Liver (tissue), 9 donors: ENCODE measurements around the gene F5. TPM values are rescaled to one million over a fixed set of nuclear protein-coding genes. Genes with fewer than 3 reads are reported as not detected.

Experiments
- DNase-seq: peaks from one replicate; pipeline ENCODE4 v3.0.0-alpha.2; 2017; ENCODE audit warnings: low spot score
- H3K27ac ChIP-seq, 2 donors: one replicate each; pipeline ENCODE4 v1.7.0; 2013; ENCODE audit warnings: inconsistent platforms in 2 of 2, low read length in 2 of 2, control low read depth in 1 of 2, low read depth in 1 of 2, mild to moderate bottlenecking in 1 of 2
- H3K27me3 ChIP-seq, 4 donors: one replicate each; pipeline versions ENCODE4 v1.6.1 to v1.7.0; 2013; ENCODE audit warnings: low read length in 3 of 4, inconsistent platforms in 1 of 4, mild to moderate bottlenecking in 1 of 4, moderate library complexity in 1 of 4; ENCODE audit not compliant: control insufficient read depth in 4 of 4, insufficient read depth in 4 of 4
- H3K36me3 ChIP-seq, 4 donors: one replicate each; pipeline versions ENCODE4 v1.6.1 to v1.7.0; 2013; ENCODE audit warnings: low read length in 3 of 4, mild to moderate bottlenecking in 3 of 4, low read depth in 1 of 4, moderate library complexity in 1 of 4; ENCODE audit not compliant: control insufficient read depth in 4 of 4, insufficient read depth in 3 of 4
- H3K4me1 ChIP-seq, 4 donors: one replicate each; pipeline versions ENCODE4 v1.6.1 to v1.7.0; 2013; ENCODE audit warnings: low read length in 3 of 4, mild to moderate bottlenecking in 3 of 4, moderate library complexity in 1 of 4; ENCODE audit not compliant: control insufficient read depth in 4 of 4, insufficient read depth in 4 of 4
- H3K4me3 ChIP-seq, 3 donors: one replicate each; pipeline versions ENCODE4 v1.6.1 to v1.7.0; 2013; ENCODE audit warnings: low read length in 3 of 3, control low read depth in 1 of 3, low read depth in 1 of 3, mild to moderate bottlenecking in 1 of 3
- H3K9ac ChIP-seq, 2 donors: one replicate each; pipeline ENCODE4 v1.7.0; 2013; ENCODE audit warnings: low read length in 2 of 2, mild to moderate bottlenecking in 2 of 2, moderate library complexity in 2 of 2, control low read depth in 1 of 2, low read depth in 1 of 2
- H3K9me3 ChIP-seq, 4 donors: one replicate each; pipeline versions ENCODE4 v1.6.1 to v1.7.0; 2013; ENCODE audit warnings: low read length in 3 of 4; ENCODE audit not compliant: control insufficient read depth in 4 of 4
- ATF3 ChIP-seq: IDR thresholded peaks from 2 replicates; pipeline ENCODE4 v1.6.1; 2016; ENCODE audit warnings: antibody characterized with exemption
- CTCF ChIP-seq: fragments of 150-350 bp; IDR thresholded peaks from 2 replicates; pipeline ENCODE4 v1.5.1; 2017; ENCODE audit warnings: improper control_type of control experiment, low read depth, low read length; ENCODE audit not compliant: missing input control
- EGR1 ChIP-seq, 2 donors: IDR thresholded peaks; 2 replicates each; pipeline ENCODE4 v1.6.1; 2016 to 2018; ENCODE audit warnings: antibody characterized with exemption in 2 of 2, low read depth in 2 of 2
- FOXA1 ChIP-seq: IDR thresholded peaks from 2 replicates; pipeline ENCODE4 v1.6.1; 2016; ENCODE audit warnings: antibody characterized with exemption
- FOXA2 ChIP-seq: IDR thresholded peaks from 2 replicates; pipeline ENCODE4 v1.6.1; 2016; ENCODE audit warnings: antibody characterized with exemption
- GABPA ChIP-seq, 2 donors: IDR thresholded peaks in 1 of 2; conservative IDR thresholded peaks in 1 of 2; 2 replicates each; pipeline ENCODE4 v1.6.1; 2016; ENCODE audit warnings: antibody characterized with exemption in 2 of 2, mild to moderate bottlenecking in 1 of 2, moderate library complexity in 1 of 2
- HNF4A ChIP-seq, 2 donors: conservative IDR thresholded peaks; 2 replicates each; pipeline ENCODE4 v1.6.1; 2016; ENCODE audit warnings: antibody characterized with exemption in 2 of 2, mild to moderate bottlenecking in 2 of 2
- HNF4G ChIP-seq: IDR thresholded peaks from 2 replicates; pipeline ENCODE4 v1.6.1; 2016; ENCODE audit warnings: antibody characterized with exemption
- JUND ChIP-seq, 2 donors: IDR thresholded peaks; 2 replicates each; pipeline ENCODE4 v1.6.1; 2016; ENCODE audit warnings: antibody characterized with exemption in 2 of 2
- MAX ChIP-seq: IDR thresholded peaks from 2 replicates; pipeline ENCODE4 v1.6.1; 2016; ENCODE audit warnings: antibody characterized with exemption
- NR2F2 ChIP-seq: IDR thresholded peaks from 2 replicates; pipeline ENCODE4 v1.6.1; 2016; ENCODE audit warnings: antibody characterized with exemption
- RAD21 ChIP-seq, 2 donors: IDR thresholded peaks; 2 replicates each; pipeline ENCODE4 v1.6.1; 2016; ENCODE audit warnings: antibody characterized with exemption in 2 of 2, mild to moderate bottlenecking in 2 of 2
- SP1 ChIP-seq: IDR thresholded peaks from 2 replicates; pipeline ENCODE4 v1.6.1; 2018; ENCODE audit warnings: antibody characterized with exemption, mild to moderate bottlenecking
- TAF1 ChIP-seq: conservative IDR thresholded peaks from 2 replicates; pipeline ENCODE4 v1.6.1; 2016; ENCODE audit warnings: antibody characterized with exemption, mild to moderate bottlenecking
- YY1 ChIP-seq: IDR thresholded peaks from 2 replicates; pipeline ENCODE4 v1.6.1; 2016; ENCODE audit warnings: antibody characterized with exemption, mild to moderate bottlenecking
- WGBS: extraction: QIAGEN DNeasy Blood & Tissue Kit; methylation state at CpG from one replicate; pipeline ENCODE4 v1.1.7; 2013; 5-methylcytosine and 5-hydroxymethylcytosine counted together
- polyA plus RNA-seq, 2 donors: library from polyadenylated mRNA; stranded (reverse) in 1 of 2; unstranded in 1 of 2; fragments of 200-250 nt in 1 of 2; fragments of >200 nt in 1 of 2; fragmentation: Nextera tagmentation in 1 of 2; extraction: Ambion mirVana in 1 of 2; gene quantifications; one replicate each; pipeline versions ENCODE4 v1.2.1 to v1.2.3, GENCODE V29; 2013 to 2015
- total RNA-seq, 2 donors: library from RNA; depleted of rRNA; stranded (reverse); fragments of >200 nt; gene quantifications; one replicate each; pipeline ENCODE4 v1.2.3, GENCODE V29; 2014
- TF ChIP-seq, protein P1 (sequence below): IDR thresholded peaks from 2 replicates; pipeline ENCODE4 v1.6.1; 2016; ENCODE audit warnings: antibody characterized with exemption, mild to moderate bottlenecking
- TF ChIP-seq, protein P2 (sequence below): IDR thresholded peaks from 2 replicates; pipeline ENCODE4 v1.6.1; 2016; ENCODE audit warnings: antibody characterized with exemption
- donor health status: healthy.
- donor health status: healthy.
- donor health status: healthy.
- donor health status: healthy.
- donor health status: healthy.

The F5 gene
- total and polyA plus RNA-seq, 4 donors = 86.1 to 155 (median 129) TPM

DNA sequence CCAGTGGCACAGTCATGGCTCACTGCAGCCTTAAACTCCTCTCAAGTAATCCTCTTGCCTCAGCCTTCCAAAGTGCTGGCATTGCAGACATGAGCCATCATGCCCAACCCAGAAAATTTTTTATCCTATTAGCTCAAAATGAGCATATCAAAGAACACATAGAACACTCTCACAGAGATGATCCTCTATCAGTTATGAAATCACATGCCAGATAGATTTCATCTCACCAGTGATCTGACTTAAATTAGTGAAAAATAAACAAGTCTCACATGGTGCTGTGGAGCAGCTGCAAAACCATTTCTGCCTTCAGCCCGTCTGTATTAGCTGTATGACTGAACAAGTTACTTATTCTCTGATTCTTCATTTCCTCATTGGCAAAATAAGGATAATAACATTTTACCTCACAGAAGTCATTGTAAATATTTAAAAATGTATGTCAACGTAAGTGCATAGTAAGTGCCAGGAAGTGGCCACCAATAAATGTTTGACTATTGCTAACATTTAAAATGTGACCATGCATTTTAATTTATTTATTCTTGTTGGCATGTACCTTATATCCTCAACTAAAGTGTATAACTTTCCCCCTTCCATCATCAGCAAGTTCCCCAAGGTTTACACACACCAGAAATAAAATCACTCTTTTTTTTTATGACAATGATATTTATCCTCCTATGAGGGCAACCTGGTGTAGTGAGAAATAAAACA lies 71.6 kb downstream of the F5 start:
- Histone ChIP-seq H3K4me3 (no peak overlapping the region), H3K27me3 (no peaks in the 10 kb centered on the region), H3K4me1 (peaks cover 3 to 23% (median 17%) of the 10 kb centered on the region in 4 donors), H3K36me3 (peaks cover 8 to 69% (median 48%) of the 10 kb centered on the region in 4 donors), H3K9ac (no peak overlapping the region), H3K9me3 (no peaks in the 10 kb centered on the region), H3K27ac (no peak overlapping the region)
- 77% methylated on average over 2 of the region's 2 CpGs for WGBS
- DNase-seq = no peak
- TF ChIP-seq SP1 = no peak
- TF ChIP-seq YY1 = no peak
- TF ChIP-seq HNF4G = no peak
- no peak for TF ChIP-seq NR2F2
- no peak for TF ChIP-seq ATF3

DNA sequence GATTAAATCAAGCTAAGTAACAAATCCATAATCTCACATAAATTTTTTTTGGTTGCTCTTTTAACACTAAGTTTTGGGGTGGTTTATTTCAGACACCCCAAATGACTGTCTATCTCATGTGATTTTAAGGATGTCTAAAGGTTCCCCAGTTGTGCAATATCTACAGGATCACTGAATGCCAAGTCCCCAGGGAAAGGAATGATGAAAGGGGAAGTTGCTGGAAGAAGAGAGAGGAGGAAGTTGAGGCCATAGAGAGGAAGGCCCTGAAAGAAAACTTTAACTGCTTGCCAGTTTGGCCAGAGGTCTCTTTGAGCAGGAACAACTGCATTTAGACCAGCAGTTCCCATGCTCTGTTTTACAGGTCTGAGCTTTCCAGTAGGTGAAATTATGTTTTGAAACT lies 73.1 kb downstream of the F5 start:
- H3K36me3 ChIP-seq = peaks cover 2 to 55% (median 34%) of the 10 kb centered on the region in 4 donors

More for the DNA sequence above, 73.1 kb downstream of the F5 start:
- TF ChIP-seq YY1 = no peak
- TF ChIP-seq, protein P1, sequence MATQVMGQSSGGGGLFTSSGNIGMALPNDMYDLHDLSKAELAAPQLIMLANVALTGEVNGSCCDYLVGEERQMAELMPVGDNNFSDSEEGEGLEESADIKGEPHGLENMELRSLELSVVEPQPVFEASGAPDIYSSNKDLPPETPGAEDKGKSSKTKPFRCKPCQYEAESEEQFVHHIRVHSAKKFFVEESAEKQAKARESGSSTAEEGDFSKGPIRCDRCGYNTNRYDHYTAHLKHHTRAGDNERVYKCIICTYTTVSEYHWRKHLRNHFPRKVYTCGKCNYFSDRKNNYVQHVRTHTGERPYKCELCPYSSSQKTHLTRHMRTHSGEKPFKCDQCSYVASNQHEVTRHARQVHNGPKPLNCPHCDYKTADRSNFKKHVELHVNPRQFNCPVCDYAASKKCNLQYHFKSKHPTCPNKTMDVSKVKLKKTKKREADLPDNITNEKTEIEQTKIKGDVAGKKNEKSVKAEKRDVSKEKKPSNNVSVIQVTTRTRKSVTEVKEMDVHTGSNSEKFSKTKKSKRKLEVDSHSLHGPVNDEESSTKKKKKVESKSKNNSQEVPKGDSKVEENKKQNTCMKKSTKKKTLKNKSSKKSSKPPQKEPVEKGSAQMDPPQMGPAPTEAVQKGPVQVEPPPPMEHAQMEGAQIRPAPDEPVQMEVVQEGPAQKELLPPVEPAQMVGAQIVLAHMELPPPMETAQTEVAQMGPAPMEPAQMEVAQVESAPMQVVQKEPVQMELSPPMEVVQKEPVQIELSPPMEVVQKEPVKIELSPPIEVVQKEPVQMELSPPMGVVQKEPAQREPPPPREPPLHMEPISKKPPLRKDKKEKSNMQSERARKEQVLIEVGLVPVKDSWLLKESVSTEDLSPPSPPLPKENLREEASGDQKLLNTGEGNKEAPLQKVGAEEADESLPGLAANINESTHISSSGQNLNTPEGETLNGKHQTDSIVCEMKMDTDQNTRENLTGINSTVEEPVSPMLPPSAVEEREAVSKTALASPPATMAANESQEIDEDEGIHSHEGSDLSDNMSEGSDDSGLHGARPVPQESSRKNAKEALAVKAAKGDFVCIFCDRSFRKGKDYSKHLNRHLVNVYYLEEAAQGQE = no peak
- TF ChIP-seq RAD21 (IDR thresholded peaks at IDR 0.05) = no peak
- TF ChIP-seq, protein P2, sequence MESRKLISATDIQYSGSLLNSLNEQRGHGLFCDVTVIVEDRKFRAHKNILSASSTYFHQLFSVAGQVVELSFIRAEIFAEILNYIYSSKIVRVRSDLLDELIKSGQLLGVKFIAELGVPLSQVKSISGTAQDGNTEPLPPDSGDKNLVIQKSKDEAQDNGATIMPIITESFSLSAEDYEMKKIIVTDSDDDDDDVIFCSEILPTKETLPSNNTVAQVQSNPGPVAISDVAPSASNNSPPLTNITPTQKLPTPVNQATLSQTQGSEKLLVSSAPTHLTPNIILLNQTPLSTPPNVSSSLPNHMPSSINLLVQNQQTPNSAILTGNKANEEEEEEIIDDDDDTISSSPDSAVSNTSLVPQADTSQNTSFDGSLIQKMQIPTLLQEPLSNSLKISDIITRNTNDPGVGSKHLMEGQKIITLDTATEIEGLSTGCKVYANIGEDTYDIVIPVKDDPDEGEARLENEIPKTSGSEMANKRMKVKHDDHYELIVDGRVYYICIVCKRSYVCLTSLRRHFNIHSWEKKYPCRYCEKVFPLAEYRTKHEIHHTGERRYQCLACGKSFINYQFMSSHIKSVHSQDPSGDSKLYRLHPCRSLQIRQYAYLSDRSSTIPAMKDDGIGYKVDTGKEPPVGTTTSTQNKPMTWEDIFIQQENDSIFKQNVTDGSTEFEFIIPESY = no peak
- no peak for TF ChIP-seq TAF1
- TF ChIP-seq EGR1 (IDR thresholded peaks at IDR 0.05; ENCODE audit: low read depth in 2 of 2) = no peak
- TF ChIP-seq HNF4G = no peak
- no peak for TF ChIP-seq FOXA1
- TF ChIP-seq NR2F2 = no peak
- TF ChIP-seq FOXA2 = no peak
- no peak for TF ChIP-seq MAX
- no peak for TF ChIP-seq SP1
- no peak for TF ChIP-seq JUND (IDR thresholded peaks at IDR 0.05)
- no peak for TF ChIP-seq CTCF
- no peak for TF ChIP-seq GABPA (IDR thresholded peaks at IDR 0.05 in 1 of 2, conservative IDR thresholded peaks at IDR 0.05 in 1 of 2)
- no peak for TF ChIP-seq ATF3
- no peak for TF ChIP-seq HNF4A (conservative IDR thresholded peaks at IDR 0.05)
- no peak for DNase-seq
- H3K27ac ChIP-seq = no peak overlapping the region
- no peaks in the 10 kb centered on the region for H3K9me3 ChIP-seq
- H3K4me3 ChIP-seq = no peak overlapping the region
- H3K27me3 ChIP-seq = no peaks in the 10 kb centered on the region
- no peak overlapping the region for H3K9ac ChIP-seq
- H3K4me1 ChIP-seq = peaks cover 7 to 38% (median 32%) of the 10 kb centered on the region in 4 donors
